CD4-positive, alpha-beta T cell treated with Interleukin-6 at 100 ng/mL for 8 hours (primary cell): ENCODE measurements around the gene HS3ST4.
"Not testable (repeated sequence)": the region's sequence is repeated elsewhere in the genome, so short reads cannot be mapped to it uniquely, and the experiment has no call there.

Experiments
- DNase-seq: peaks from one replicate; pipeline ENCODE4 v3.0.0-alpha.2; 2020; ENCODE audit warnings: mixed read lengths, low spot score

HS3ST4 gene

GRCh38 chr16:25996052-25996451 is 304.3 kb downstream of the HS3ST4 start:
- no peak for DNase-seq

GRCh38 chr16:26005336-26005735 is 313.6 kb downstream of the HS3ST4 start:
- no peak for DNase-seq

DNA sequence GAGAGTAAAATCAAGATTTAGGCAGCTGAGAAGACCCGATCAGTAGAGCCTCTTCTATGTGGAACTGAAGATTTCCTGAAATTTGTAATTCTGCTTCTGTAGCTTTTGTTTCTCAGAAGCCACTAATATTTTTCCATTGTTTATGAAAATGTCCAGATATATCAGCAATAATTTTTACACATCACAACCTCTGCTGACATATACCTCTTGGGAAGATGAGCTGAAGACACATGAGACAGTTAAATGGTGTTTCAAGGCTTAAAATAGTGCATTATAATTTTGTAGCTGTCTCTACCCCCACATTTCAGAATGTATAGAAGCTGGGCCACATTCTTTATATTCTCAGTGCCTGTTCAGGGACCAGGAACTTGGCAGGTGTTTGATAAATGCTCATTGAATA is 320.6 kb downstream of the HS3ST4 start:
- no peak for DNase-seq

DNA sequence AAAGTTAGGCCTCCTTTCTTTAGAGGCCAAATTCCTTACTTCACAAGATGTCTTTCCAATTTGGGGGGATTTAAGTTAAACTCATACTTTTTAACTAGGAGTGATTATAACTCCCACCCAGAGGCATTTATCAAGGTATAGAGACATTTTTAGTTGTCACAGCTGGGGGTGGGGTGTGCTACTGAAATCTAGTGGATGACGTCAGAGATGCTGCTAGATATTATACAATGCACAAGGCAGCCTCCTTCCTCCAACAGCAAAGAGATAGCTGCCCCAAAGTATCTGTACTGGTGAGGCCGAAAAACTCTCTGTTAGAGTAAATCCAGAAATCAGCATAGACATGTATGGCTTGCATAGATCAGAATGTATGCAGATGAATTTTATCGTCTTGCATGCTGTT is 324.0 kb downstream of the HS3ST4 start:
- no peak for DNase-seq

GRCh38 chr16:26016989-26017388 is 325.2 kb downstream of the HS3ST4 start:
- no peak for DNase-seq

DNA sequence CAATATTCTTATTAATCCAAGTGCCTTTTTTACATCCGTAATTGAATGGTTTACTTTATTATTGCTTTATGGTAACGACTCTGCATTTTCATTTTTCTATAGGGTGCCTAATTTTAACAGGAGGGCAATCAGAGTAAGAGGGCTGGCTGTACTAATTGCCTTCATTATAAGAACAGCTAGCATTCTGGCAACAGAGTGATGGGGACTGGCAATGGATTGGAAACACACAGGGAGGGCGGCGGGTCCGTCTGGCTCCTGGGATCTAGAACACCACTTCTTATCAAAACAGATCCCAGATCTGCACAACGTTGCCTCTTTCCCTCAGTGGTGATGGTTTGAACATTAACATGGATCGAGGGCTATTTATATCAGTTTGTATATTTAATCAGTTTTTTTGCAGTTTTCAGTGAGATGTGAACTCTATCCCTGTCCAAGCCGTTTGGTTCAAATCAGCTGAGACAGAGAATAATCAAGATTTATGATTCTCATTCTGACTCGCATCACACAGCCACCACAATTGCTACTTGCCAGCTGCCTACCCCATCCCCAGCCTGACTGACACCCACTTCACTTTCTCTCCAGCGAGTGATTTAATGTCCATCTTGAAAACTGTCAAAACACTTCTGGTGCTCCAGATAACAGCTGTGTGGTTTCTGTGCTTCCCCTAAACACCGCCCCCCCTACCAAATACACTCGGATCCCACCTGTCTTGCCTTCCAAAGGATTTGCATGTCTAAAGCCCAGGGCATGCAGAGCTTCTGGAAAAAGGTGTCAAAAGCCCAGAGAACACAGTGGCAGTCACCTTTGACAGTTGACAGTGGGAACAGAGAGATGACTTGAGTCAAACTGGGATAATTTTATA is 327.9 kb downstream of the HS3ST4 start:
- no peak for DNase-seq

GRCh38 chr16:26026709-26027450 is 335.1 kb downstream of the HS3ST4 start:
- DNase-seq = no peak

DNA sequence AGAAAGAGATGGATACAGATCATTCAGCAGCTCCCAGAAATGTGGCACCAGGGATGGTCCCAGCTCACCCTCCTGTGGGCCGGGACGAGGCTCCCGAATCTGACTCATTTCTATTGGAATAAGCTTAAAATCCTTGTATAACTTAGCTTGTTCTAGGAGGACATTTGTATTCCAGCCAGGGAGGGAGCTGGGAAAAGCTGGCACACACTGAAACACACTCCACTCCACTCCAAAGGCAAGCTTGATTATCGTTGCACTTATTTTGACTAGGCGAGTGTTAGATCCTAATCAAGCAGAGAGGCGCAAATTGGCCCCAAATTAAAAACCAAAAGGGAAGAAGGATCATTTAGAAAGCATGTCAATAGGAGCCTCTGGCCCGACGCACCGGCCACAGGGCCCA is 339.5 kb downstream of the HS3ST4 start:
- DNase-seq = no peak

DNA sequence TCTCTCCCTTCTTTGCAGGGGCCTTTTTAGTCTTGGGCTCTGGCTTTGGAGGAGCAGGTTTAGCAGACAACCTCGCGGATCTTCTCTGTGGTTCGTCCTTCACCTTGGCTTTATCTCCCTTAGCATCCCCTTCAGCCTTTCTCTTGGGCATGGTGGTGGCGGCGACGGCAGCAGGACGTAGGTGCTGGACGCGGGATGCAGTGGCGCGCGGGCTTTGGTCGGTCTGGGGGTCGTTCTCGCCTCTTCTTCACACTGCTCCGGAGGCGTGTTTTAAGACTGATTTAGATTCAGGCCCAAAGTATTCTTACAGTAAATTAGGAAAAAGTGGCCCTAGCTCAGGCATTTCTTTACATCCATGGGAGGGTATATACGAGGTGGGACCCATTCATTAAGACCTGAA is 340.9 kb downstream of the HS3ST4 start:
- not testable (repeated sequence) for DNase-seq

DNA sequence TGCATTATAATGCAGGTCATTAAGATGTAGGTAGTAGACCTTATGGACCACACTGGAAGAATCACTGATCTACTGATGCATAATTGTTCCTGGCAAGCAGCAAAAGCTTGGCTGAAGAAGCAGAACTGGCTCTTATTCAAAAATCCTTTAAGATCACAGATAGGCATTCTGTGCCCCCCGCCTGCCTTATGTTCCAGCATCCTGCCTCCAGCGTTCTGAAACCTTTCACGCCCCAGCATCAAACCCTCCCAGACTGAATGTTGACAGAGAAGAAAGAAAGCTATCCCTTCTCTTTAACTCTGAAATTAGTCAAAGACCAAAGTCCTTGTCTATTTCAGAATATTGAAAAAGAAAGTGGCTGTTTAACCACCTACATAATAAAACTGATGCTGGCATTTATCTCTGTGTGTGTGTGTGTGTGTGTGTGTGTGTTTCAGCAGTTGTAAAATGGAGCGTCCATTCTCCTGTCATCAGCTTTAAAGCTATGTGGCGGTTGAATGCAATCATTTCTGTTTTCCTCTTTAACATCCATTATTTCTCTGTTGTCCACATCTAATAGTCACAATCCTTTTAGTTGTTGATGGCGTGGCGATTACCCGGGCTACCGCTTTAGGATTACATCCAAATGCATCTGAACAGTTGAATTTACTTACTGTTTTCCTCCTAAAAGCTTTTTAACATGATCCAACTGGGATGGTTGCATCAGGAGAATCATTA is 350.4 kb downstream of the HS3ST4 start:
- DNase-seq = no peak

DNA sequence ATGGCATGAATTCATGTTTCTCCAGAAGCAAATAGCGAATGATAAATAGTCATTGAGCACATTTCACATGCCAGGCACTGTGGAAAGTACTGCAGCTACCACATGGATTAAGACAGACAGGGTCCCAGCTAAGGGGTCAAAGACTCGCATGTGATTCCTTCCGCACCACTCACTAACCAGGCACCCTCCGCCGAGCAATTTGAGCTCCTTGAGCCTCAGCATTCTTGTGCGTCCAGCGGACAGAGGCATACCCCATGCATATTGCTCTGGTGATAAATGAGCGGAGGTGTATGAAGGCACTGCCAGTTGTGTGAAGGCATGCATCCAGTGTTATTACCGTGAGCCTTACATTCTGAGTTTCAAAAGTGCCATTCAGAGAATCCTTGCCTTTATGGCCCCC is 358.7 kb downstream of the HS3ST4 start:
- no peak for DNase-seq

- DNase-seq = no peak
These were observed 359.3 kb downstream of the HS3ST4 start for GRCh38 chr16:26051063-26051462.

DNA sequence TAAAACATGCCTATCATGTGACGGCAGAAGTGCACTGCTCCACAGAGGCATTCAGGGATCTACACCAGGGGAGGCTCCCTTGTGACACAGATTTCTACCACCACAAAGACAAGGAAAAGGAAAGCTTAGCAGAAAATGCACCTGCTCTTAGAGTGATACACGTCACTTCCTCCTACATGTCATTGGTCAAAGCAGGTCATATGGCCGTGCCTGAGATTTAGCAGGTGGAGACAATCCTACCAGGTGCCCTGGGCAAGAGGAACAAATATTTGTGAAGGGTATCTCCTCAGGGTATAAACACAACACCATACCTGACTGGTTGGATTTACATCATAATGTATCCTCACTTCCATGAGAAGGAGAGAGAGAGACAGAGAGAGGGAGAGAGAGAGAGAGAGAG is 362.1 kb downstream of the HS3ST4 start:
- DNase-seq = no peak

DNA sequence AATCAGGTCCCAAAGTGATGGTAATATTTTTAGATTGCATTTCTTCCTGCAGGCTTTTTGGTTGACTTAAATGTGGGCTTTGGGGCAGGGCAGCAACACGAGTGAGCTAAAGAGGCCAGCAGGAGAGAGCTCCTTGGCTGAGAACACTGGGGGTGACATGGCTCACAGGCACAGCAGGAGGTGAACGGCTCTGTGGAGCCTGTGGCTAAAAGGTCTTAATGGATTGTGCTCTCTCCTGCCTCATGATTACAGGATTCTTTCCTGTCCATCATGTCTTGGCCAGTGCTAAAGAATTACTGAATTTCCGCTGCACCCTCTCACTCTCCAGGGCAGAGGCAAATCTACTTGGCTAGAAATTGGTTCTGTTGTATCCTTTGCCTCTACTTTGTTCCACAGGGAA is 366.6 kb downstream of the HS3ST4 start:
- DNase-seq = no peak

- DNase-seq = no peak
These were observed 378.7 kb downstream of the HS3ST4 start for GRCh38 chr16:26070302-26071100.

DNA sequence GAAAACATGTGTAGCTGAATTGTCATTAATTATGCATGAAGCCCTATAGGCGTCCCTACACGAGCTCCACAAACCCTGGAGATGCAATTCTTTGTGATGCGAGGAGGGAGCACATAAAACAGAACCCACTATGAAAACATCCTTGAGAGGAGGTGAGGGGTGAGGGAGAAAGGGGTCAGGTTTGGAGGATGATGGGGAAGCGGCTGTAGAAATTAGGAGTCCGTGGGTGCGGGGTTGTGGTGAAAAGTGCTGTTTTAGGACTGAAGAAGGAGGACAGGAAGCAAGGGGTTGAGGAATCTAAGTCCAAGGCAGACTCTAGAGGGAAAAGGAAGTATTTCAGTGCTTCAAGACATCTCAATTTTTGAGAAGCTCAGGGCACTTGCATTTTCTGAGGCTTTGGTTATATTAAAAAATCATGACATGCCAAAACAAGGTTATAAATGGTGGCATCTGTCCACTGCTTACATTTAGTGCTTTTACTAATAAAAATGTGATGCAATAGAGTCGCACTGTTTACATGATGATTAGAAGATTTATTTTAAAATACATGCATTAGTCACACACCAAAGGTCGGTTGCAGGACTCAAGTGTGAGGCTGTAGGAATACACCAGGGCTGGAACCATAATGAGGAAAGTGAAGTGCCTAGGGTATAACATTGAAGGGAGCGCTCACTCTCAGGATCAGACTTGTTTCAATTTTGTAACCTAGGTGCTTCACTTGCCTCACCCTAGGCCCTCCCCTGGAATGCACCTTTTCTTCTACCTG is 379.5 kb downstream of the HS3ST4 start:
- DNase-seq = no peak

- DNase-seq = no peak
These were observed 387.1 kb downstream of the HS3ST4 start for GRCh38 chr16:26078716-26079355.

DNA sequence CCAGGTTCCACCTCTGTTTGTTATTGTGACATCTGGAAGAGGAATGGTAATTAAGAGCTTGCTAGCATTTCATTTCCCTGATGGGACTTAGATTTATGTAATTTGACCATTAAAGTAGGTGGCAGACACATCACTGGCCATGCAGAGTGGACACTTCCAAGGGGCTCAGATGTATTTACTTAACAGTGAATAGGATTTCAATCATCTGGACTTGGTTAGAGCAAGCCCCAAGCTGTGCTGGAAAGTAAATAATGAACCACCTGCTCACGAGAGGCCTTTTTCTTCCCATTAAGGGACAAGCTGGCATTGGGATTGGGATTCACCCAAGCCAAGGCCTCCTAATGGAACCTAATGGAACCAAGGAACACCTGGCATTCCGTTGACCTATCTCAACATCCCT is 395.3 kb downstream of the HS3ST4 start:
- DNase-seq = no peak

GRCh38 chr16:26091511-26091910 is 399.8 kb downstream of the HS3ST4 start:
- DNase-seq = no peak

DNA sequence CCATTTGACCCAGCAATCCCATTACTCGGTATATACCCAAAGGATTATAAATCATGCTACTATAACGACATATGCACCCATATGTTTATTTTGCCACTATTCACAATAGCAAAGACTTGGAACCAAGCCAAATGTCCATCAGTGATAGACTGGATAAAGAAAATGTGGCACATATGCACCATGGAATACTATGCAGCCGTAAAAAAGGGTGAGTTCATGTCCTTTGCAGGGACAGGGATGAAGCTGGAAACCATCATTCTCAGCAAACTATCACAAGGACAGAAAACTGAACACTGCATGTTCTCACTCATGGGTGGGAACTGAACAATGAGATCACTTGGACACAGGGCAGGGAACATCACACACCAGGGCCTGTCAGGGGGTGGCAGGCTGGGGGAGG is 406.4 kb downstream of the HS3ST4 start:
- DNase-seq = not testable (repeated sequence)

DNA sequence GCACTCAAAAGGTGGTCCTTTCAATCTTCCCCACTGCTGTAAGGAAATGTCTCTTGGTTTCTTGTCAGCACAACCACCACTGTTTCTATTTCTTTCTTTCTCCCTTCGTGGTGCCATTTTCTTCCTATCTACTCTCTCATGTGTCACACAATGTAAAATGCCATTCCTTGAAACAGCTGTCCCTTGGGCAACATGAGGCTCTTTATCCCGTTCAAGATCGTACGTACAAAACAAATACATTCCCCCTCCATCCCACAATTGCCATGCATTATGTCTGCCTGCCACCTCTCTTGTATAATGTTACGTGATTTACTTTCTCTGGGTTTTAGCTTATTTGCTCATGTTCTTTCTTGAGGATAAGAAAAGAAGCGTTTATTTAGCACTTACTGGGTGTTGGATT is 410.6 kb downstream of the HS3ST4 start:
- DNase-seq = no peak
